SK-N-MC (cell line): ENCODE data around the gene RMI1.

Experiments
- EZH2 ChIP-seq: fragments of 200-600 bp; sonication (generic); IDR thresholded peaks from one replicate; pipeline ENCODE4 v1.6.1; 2017; ENCODE audit warnings: antibody characterized with exemption
- POLR2AphosphoS5 ChIP-seq: IDR thresholded peaks from 2 replicates; pipeline ENCODE4 v1.6.1; 2012; ENCODE audit warnings: mild to moderate bottlenecking, low read depth, low read length, borderline replicate concordance

DNA sequence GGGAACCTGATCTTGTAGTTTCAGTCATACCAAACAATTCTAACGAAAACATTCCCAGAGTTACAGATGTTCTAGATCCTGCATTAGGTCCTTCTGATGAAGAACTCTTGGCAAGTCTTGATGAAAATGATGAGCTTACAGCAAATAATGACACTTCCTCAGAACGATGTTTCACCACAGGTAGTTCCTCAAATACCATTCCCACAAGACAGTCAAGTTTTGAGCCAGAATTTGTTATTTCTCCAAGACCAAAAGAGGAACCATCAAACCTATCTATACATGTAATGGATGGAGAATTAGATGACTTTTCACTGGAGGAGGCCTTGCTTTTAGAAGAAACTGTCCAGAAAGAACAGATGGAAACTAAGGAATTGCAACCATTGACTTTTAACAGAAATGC is 21.0 kb downstream of the RMI1 start:
- TF ChIP-seq EZH2 (no peak), POLR2AphosphoS5 (no peak)
